ENCODE measurements around the gene C9orf153. TPM values are rescaled to one million over a fixed set of nuclear protein-coding genes. Genes with fewer than 3 reads are reported as not detected.

C9orf153 gene
- total and polyA plus RNA-seq, 2 of the 13 experiments (the other 11 are each of a cell fraction or from before 2014, with no cell fraction given): 0.17 to 0.44 TPM

DNA sequence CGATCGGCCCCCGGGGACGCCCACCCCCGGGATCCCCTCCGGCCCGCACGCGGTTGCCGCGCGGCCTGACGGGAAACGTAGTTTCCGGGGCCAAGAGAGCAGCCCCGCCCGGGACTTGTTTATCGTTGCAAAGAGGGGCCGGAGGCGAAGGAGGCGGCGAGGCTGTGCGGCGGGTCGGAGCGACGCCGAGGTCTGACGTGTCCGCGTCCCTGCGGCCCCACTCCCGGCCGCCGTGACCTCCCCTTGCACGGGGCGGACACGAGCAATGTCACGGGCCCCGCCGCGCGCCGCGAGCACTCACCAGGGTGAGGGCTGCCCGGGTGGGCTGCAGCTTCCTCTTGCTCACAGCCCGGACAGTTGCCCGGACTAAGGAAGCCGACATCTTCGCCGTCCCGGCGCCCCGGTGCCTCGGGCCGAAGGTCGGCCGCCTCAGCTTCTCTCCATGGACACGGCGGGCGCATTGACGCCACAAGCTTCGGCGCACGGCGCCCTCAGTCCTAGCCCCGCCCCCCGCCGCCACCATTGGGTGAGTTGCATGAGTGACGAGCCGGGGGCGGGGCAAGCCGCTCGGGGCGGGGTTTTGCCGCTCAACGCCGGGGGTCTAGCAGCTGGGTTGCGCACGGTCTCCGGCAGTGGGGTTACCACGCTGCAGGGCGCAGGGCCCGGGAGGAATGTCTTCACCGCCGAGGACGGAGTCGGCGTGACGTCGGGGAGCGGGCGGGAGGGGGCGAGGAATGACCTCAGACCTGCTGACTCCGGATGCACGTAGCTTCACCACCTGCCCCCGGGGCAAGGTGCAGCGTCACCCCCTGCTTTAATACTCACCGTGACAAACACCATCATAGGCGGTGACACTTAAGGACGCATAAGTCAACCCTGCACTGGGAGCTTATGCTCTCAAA lies 22.9 kb upstream of the C9orf153 start, which contains the start of gene ISCA1 (continued):
- TF ChIP-seq, protein P1, sequence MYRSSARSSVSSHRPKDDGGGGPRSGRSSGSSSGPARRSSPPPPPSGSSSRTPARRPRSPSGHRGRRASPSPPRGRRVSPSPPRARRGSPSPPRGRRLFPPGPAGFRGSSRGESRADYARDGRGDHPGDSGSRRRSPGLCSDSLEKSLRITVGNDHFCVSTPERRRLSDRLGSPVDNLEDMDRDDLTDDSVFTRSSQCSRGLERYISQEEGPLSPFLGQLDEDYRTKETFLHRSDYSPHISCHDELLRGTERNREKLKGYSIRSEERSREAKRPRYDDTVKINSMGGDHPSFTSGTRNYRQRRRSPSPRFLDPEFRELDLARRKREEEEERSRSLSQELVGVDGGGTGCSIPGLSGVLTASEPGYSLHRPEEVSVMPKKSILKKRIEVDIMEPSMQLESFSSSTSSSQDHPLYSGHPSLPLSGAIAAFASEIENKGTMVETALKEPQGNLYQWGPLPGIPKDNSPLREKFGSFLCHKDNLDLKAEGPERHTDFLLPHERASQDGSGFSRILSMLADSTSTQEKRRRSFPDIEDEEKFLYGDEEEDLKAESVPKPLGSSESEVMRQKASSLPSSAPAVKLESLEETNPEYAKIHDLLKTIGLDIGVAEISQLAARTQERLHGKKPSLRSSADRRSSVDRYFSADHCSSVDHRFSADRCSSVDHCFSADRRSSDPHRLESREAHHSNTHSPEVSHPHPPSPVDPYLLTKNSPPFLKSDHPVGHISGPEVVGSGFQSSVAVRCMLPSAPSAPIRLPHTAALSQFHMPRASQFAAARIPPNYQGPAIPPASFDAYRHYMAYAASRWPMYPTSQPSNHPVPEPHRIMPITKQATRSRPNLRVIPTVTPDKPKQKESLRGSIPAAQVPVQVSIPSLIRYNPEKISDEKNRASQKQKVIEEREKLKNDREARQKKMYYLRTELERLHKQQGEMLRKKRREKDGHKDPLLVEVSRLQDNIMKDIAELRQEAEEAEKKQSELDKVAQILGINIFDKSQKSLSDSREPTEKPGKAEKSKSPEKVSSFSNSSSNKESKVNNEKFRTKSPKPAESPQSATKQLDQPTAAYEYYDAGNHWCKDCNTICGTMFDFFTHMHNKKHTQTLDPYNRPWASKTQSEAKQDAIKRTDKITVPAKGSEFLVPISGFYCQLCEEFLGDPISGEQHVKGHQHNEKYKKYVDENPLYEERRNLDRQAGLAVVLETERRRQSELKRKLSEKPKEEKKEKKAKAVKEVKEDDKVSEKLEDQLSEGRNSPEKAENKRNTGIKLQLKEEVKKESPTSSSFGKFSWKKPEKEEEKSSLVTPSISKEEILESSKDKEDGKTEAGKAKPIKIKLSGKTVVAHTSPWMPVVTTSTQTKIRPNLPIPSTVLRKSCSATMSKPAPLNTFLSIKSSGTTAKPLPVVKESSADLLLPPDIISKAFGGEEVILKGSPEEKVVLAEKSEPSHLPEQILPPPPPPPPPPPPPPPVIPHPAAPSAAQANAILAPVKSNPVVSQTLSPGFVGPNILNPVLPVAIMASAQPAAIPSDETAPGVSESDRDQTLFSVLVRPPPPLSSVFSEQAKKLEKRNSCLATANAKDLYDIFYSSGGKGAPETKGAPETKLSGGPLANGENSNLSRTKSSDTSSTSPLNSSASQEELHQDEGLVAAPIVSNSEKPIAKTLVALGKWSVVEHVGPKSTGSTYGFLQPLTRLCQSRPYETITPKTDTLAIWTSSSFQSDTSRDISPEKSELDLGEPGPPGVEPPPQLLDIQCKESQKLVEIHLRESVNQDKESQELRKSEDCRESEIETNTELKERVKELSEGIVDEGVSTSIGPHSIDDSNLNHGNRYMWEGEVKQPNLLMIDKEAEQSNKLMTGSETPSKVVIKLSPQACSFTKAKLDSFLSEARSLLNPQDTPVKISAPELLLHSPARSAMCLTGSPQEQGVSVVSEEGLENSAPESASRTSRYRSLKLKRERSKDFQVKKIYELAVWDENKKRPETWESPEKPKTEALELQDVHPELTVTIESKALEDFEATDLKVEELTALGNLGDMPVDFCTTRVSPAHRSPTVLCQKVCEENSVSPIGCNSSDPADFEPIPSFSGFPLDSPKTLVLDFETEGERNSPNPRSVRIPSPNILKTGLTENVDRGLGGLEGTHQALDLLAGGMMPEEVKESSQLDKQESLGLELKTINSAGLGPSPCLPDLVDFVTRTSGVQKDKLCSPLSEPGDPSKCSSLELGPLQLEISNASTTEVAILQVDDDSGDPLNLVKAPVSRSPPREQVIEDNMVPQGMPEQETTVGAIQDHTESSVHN (CRISPR knock-in tag; IDR thresholded peaks at IDR 0.05): peak; percentile 78
- TF ChIP-seq GATAD1 (CRISPR knock-in tag; IDR thresholded peaks at IDR 0.05) (no peak; the same call in none of the 2 replicates), ZSCAN31 (CRISPR knock-in tag; IDR thresholded peaks at IDR 0.05; ENCODE audit: low read depth) (peak; percentile 89), ZNF546 (CRISPR knock-in tag; conservative IDR thresholded peaks at IDR 0.05) (no peak), MTA3 (CRISPR knock-in tag; IDR thresholded peaks at IDR 0.05) (no peak), SP1 (IDR thresholded peaks at IDR 0.05) (no peak), SP1 (CRISPR knock-in tag; IDR thresholded peaks at IDR 0.05) (peak; percentile 87), U2AF2 (IDR thresholded peaks at IDR 0.05; ENCODE audit: low read depth, low read length) (no peak), DR1 (CRISPR knock-in tag; IDR thresholded peaks at IDR 0.05) (no peak; the same call in 1 of the 2 replicates), RFXAP (CRISPR knock-in tag; IDR thresholded peaks at IDR 0.05; ENCODE audit: borderline replicate concordance) (peak; percentile 51; the same call in 1 of the 2 replicates), MED13 (CRISPR knock-in tag; IDR thresholded peaks at IDR 0.05) (peak; percentile 71), ZSCAN22 (CRISPR knock-in tag; IDR thresholded peaks at IDR 0.05) (peak; percentile 80; the same call in 1 of the 2 replicates)
- TF ChIP-seq, protein P2, sequence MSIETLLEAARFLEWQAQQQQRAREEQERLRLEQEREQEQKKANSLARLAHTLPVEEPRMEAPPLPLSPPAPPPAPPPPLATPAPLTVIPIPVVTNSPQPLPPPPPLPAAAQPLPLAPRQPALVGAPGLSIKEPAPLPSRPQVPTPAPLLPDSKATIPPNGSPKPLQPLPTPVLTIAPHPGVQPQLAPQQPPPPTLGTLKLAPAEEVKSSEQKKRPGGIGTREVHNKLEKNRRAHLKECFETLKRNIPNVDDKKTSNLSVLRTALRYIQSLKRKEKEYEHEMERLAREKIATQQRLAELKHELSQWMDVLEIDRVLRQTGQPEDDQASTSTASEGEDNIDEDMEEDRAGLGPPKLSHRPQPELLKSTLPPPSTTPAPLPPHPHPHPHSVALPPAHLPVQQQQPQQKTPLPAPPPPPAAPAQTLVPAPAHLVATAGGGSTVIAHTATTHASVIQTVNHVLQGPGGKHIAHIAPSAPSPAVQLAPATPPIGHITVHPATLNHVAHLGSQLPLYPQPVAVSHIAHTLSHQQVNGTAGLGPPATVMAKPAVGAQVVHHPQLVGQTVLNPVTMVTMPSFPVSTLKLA (IDR thresholded peaks at IDR 0.05): no peak
- TF ChIP-seq, protein P3, sequence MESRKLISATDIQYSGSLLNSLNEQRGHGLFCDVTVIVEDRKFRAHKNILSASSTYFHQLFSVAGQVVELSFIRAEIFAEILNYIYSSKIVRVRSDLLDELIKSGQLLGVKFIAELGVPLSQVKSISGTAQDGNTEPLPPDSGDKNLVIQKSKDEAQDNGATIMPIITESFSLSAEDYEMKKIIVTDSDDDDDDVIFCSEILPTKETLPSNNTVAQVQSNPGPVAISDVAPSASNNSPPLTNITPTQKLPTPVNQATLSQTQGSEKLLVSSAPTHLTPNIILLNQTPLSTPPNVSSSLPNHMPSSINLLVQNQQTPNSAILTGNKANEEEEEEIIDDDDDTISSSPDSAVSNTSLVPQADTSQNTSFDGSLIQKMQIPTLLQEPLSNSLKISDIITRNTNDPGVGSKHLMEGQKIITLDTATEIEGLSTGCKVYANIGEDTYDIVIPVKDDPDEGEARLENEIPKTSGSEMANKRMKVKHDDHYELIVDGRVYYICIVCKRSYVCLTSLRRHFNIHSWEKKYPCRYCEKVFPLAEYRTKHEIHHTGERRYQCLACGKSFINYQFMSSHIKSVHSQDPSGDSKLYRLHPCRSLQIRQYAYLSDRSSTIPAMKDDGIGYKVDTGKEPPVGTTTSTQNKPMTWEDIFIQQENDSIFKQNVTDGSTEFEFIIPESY (CRISPR knock-in tag; IDR thresholded peaks at IDR 0.05): no peak
- TF ChIP-seq, protein P4, sequence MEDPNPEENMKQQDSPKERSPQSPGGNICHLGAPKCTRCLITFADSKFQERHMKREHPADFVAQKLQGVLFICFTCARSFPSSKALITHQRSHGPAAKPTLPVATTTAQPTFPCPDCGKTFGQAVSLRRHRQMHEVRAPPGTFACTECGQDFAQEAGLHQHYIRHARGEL (CRISPR knock-in tag; IDR thresholded peaks at IDR 0.05): no peak; the same call in 1 of the 2 replicates
- TF ChIP-seq, protein P5, sequence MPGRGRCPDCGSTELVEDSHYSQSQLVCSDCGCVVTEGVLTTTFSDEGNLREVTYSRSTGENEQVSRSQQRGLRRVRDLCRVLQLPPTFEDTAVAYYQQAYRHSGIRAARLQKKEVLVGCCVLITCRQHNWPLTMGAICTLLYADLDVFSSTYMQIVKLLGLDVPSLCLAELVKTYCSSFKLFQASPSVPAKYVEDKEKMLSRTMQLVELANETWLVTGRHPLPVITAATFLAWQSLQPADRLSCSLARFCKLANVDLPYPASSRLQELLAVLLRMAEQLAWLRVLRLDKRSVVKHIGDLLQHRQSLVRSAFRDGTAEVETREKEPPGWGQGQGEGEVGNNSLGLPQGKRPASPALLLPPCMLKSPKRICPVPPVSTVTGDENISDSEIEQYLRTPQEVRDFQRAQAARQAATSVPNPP (CRISPR knock-in tag; IDR thresholded peaks at IDR 0.05): peak; percentile 66; the same call in 1 of the 2 replicates
